Keratinocyte (primary cell): ENCODE data around the gene BDH2. TPM values are rescaled to one million over a fixed set of nuclear protein-coding genes. Genes with fewer than 3 reads are reported as not detected.
A peak's percentile ranks its signal among the peaks of the same experiment; 100 is the strongest.

Experiments
- DNase-seq: peaks from one replicate; pipeline ENCODE4 v3.0.0-alpha.2; 2011; ENCODE audit warnings: low read depth, missing footprints, low spot score
- FAIRE-seq: peaks from 2 replicates; lab custom pipeline; 2011; peaks lifted over from hg19 to GRCh38; lab: Jason Lieb, UNC
- H2AFZ ChIP-seq: 2 replicates; pipeline ENCODE4 v1.6.0; 2012; ENCODE audit warnings: low read length, control low read depth, inconsistent platforms; ENCODE audit not compliant: control insufficient read depth
- H3K27ac ChIP-seq: 2 replicates; pipeline ENCODE4 v1.5.1; 2011; ENCODE audit warnings: low read length; ENCODE audit not compliant: control insufficient read depth, insufficient read depth
- H3K27me3 ChIP-seq: 3 replicates; pipeline ENCODE4 v1.6.0; 2011; ENCODE audit warnings: low read length; ENCODE audit not compliant: control insufficient read depth, insufficient read depth; ENCODE audit errors: extremely low read depth
- H3K36me3 ChIP-seq, 2 experiments: 2 replicates in 1 of 2; 3 replicates in 1 of 2; pipeline ENCODE4 v1.5.1; 2011; ENCODE audit warnings: low read length in 2 of 2, mild to moderate bottlenecking in 1 of 2; ENCODE audit not compliant: control insufficient read depth in 2 of 2, insufficient read depth in 2 of 2; ENCODE audit errors: extremely low read depth in 1 of 2
- H3K4me1 ChIP-seq: 3 replicates; pipeline ENCODE4 v1.5.1; 2011; ENCODE audit warnings: low read length; ENCODE audit not compliant: control insufficient read depth, insufficient read depth; ENCODE audit errors: extremely low read depth
- H3K4me2 ChIP-seq: 3 replicates; pipeline ENCODE4 v1.6.0; 2011; ENCODE audit warnings: low read depth, low read length; ENCODE audit not compliant: control insufficient read depth, insufficient read depth; ENCODE audit errors: extremely low read depth
- H3K4me3 ChIP-seq, 3 experiments: fragments of 200-600 bp in 1 of 3; sonication (generic) in 1 of 3; 2 replicates in 2 of 3; 3 replicates in 1 of 3; pipeline ENCODE4 v1.5.1; 2011 to 2016; ENCODE audit warnings: low read length in 3 of 3, mild to moderate bottlenecking in 3 of 3, control low read depth in 2 of 3, inconsistent platforms in 1 of 3, low read depth in 1 of 3, mixed read lengths in 1 of 3, mixed run types in 1 of 3, moderate library complexity in 1 of 3; ENCODE audit not compliant: control insufficient read depth in 2 of 3, insufficient read depth in 2 of 3; ENCODE audit errors: extremely low read depth in 1 of 3
- H3K79me2 ChIP-seq: 2 replicates; pipeline ENCODE4 v1.6.0; 2012; ENCODE audit warnings: low read length; ENCODE audit not compliant: control insufficient read depth, insufficient read depth
- H3K9ac ChIP-seq: 3 replicates; pipeline ENCODE4 v1.6.0; 2011; ENCODE audit warnings: low read length; ENCODE audit not compliant: control insufficient read depth, insufficient read depth; ENCODE audit errors: extremely low read depth
- H3K9me1 ChIP-seq: 3 replicates; pipeline ENCODE4 v1.6.0; 2011; ENCODE audit warnings: low read length; ENCODE audit not compliant: control insufficient read depth, insufficient read depth; ENCODE audit errors: extremely low read depth
- H3K9me3 ChIP-seq: 2 replicates; pipeline ENCODE4 v1.5.1; 2012; ENCODE audit warnings: low read depth, low read length; ENCODE audit not compliant: control insufficient read depth
- H4K20me1 ChIP-seq: 3 replicates; pipeline ENCODE4 v1.6.0; 2011; ENCODE audit warnings: low read length; ENCODE audit not compliant: control insufficient read depth, insufficient read depth; ENCODE audit errors: extremely low read depth
- CTCF ChIP-seq, 3 experiments: IDR thresholded peaks in 1 of 3; conservative IDR thresholded peaks in 1 of 3; optimal IDR thresholded peaks in 1 of 3; 2 replicates in 2 of 3; 3 replicates in 1 of 3; pipeline versions ENCODE3 to v1.5.1; 2011; ENCODE audit warnings: low read length in 3 of 3, mild to moderate bottlenecking in 3 of 3, moderate library complexity in 2 of 3, control low read depth in 1 of 3, inconsistent platforms in 1 of 3; ENCODE audit not compliant: insufficient read depth in 2 of 3; ENCODE audit errors: extremely low read depth in 1 of 3
- EZH2 ChIP-seq: IDR thresholded peaks from one replicate; pipeline ENCODE4 v1.6.1; 2012; ENCODE audit warnings: inconsistent platforms, mild to moderate bottlenecking, low read length, moderate library complexity
- dilution Hi-C: fragments of 300-500 bp; cut with MboI; formaldehyde crosslinking; loops from one replicate; pipeline ENCODE4 v1.7.0; 2020; ENCODE audit warnings: low sequenced_read_pairs; ENCODE audit not compliant: extremely low pct_ligation_motif_present
- polyA plus RNA-seq, 5 experiments: library from polyadenylated mRNA; depleted of rRNA in 3 of 5; stranded (reverse) in 3 of 5; stranded (forward) in 1 of 5; unstranded in 1 of 5; fragments of >200 nt; gene quantifications; 1 replicate in 1 of 5; 2 replicates in 3 of 5; 3 replicates in 1 of 5; pipeline versions ENCODE4 v1.2.1 to v1.2.3, GENCODE V29; 2011 to 2012; ENCODE audit warnings: missing spikeins in 2 of 5, low read depth in 1 of 5, low replicate concordance in 1 of 5

BDH2 gene
- polyA plus RNA-seq, 1 donor (not counting 4 experiments of a cell fraction or from before 2014, with no cell fraction given): 58.1 TPM

- peak overlapping the region; percentile 84 for H3K27ac ChIP-seq
- H3K4me3 ChIP-seq: peak overlapping the region; percentile 58 to 78 (median 77)
- H3K36me3 ChIP-seq: no peaks in the 10 kb centered on the region
- no peaks in the 10 kb centered on the region for H3K9me3 ChIP-seq
- dilution Hi-C loops: no loop called here
- no peak for FAIRE-seq
- peaks cover 35% of the 10 kb centered on the region for H3K79me2 ChIP-seq
- DNase-seq: no peak
- H3K4me2 ChIP-seq: peak overlapping the region; percentile 78
- H4K20me1 ChIP-seq: no peaks in the 10 kb centered on the region
- H2AFZ ChIP-seq: peak overlapping the region; percentile 95
- peaks cover 23% of the 10 kb centered on the region for H3K4me1 ChIP-seq
- peak overlapping the region; percentile 92 for H3K9ac ChIP-seq
- H3K9me1 ChIP-seq: no peaks in the 10 kb centered on the region
- TF ChIP-seq EZH2: no peak
- peak in 1 of 3 experiments; percentile 12 for TF ChIP-seq CTCF (optimal IDR thresholded peaks at IDR 0.05 in 1 of 3, IDR thresholded peaks at IDR 0.05 in 1 of 3, conservative IDR thresholded peaks at IDR 0.05 in 1 of 3; ENCODE audit: extremely low read depth in 1 of 3, insufficient read depth in 2 of 3, low read length in 3 of 3)
- H3K27me3 ChIP-seq: no peaks in the 10 kb centered on the region
These were observed 23.5 kb downstream of the BDH2 start for GRCh38 chr4:103075894-103076746.

- Histone ChIP-seq H3K9me3 (no peaks in the 10 kb centered on the region), H3K27me3 (no peaks in the 10 kb centered on the region), H3K36me3 (no peaks in the 10 kb centered on the region), H3K4me3 (peak overlapping the region; percentile 58 to 78 (median 77)), H2AFZ (peak overlapping the region; percentile 95), H4K20me1 (no peaks in the 10 kb centered on the region), H3K27ac (peak overlapping the region; percentile 84), H3K9me1 (no peaks in the 10 kb centered on the region), H3K4me2 (peak overlapping the region; percentile 78), H3K9ac (peak overlapping the region; percentile 92), H3K4me1 (peaks cover 23% of the 10 kb centered on the region), H3K79me2 (peaks cover 35% of the 10 kb centered on the region)
- DNase-seq (no peak), FAIRE-seq (no peak)
- dilution Hi-C loops: no loop called here
- TF ChIP-seq EZH2 (no peak), CTCF (optimal IDR thresholded peaks at IDR 0.05 in 1 of 3, IDR thresholded peaks at IDR 0.05 in 1 of 3, conservative IDR thresholded peaks at IDR 0.05 in 1 of 3; ENCODE audit: extremely low read depth in 1 of 3, insufficient read depth in 2 of 3, low read length in 3 of 3) (no peak)
These were observed 24.2 kb downstream of the BDH2 start for GRCh38 chr4:103075435-103075893.
